Small intestine (tissue), 7 donors: ENCODE data around the gene ACMSD. TPM values are rescaled to one million over a fixed set of nuclear protein-coding genes. Genes with fewer than 3 reads are reported as not detected.
"Not testable (repeated sequence)": the region's sequence is repeated elsewhere in the genome, so short reads cannot be mapped to it uniquely, and the experiment has no call there.

Experiments used
- DNase-seq, 2 donors: peaks; one replicate each; pipeline versions ENCODE4 v3.0.0 to v3.0.0-alpha.2; 2013
- FAIRE-seq: peaks from 2 replicates; lab custom pipeline; 2012; peaks lifted over from hg19 to GRCh38; lab: Jason Lieb, UNC
- H3K27ac ChIP-seq, 3 donors: one replicate each; pipeline ENCODE4 v1.5.1; 2013; ENCODE audit warnings: low read length in 2 of 3, mild to moderate bottlenecking in 2 of 3, control low read depth in 1 of 3, inconsistent platforms in 1 of 3, low read depth in 1 of 3, moderate library complexity in 1 of 3
- H3K27me3 ChIP-seq, 3 donors: one replicate each; pipeline ENCODE4 v1.6.1; 2013; ENCODE audit warnings: low read length in 3 of 3, inconsistent platforms in 1 of 3; ENCODE audit not compliant: control insufficient read depth in 3 of 3, insufficient read depth in 3 of 3
- H3K36me3 ChIP-seq, 3 donors: one replicate each; pipeline ENCODE4 v1.6.1; 2013; ENCODE audit warnings: low read length in 3 of 3, inconsistent platforms in 1 of 3, low read depth in 1 of 3, mild to moderate bottlenecking in 1 of 3, moderate library complexity in 1 of 3; ENCODE audit not compliant: control insufficient read depth in 3 of 3, insufficient read depth in 2 of 3
- H3K4me1 ChIP-seq, 3 donors: one replicate each; pipeline ENCODE4 v1.6.1; 2013; ENCODE audit warnings: low read length in 2 of 3, inconsistent platforms in 1 of 3, low read depth in 1 of 3, mild to moderate bottlenecking in 1 of 3, moderate library complexity in 1 of 3; ENCODE audit not compliant: control insufficient read depth in 3 of 3, insufficient read depth in 2 of 3
- H3K4me3 ChIP-seq, 3 donors: one replicate each; pipeline ENCODE4 v1.5.1; 2013; ENCODE audit warnings: low read length in 3 of 3, control low read depth in 1 of 3, inconsistent platforms in 1 of 3, low read depth in 1 of 3, mild to moderate bottlenecking in 1 of 3, moderate library complexity in 1 of 3
- H3K9me3 ChIP-seq, 2 donors: one replicate each; pipeline ENCODE4 v1.6.1; 2013; ENCODE audit warnings: low read depth in 1 of 2, low read length in 1 of 2; ENCODE audit not compliant: control insufficient read depth in 2 of 2, insufficient read depth in 1 of 2
- WGBS, 3 donors: extraction: QIAGEN DNeasy Blood & Tissue Kit; methylation state at CpG; one replicate each; pipeline ENCODE4 v1.1.7; 2013; 5-methylcytosine and 5-hydroxymethylcytosine counted together
- polyA plus RNA-seq, 4 donors: library from polyadenylated mRNA; stranded (reverse) in 3 of 4; unstranded in 1 of 4; fragments of 200-250 nt in 3 of 4; fragments of 120-200 nt in 1 of 4; gene quantifications; one replicate each; pipeline versions ENCODE4 v1.2.1 to v1.2.3, GENCODE V29; 2013
- donor health status: healthy with polysubstance abuse.
- donor health status: control.
- donor health status: control.
- donor health status: Bipolar disorder and iron deficiency.
- donor health status: healthy.

Gene ACMSD
- polyA plus RNA-seq, 4 donors = 0.46 TPM; not detected in 3

- no peaks in the 10 kb centered on the region for H3K27me3 ChIP-seq
- H3K27ac ChIP-seq = no peak overlapping the region
- FAIRE-seq (no peak), DNase-seq (no peak)
- no peaks in the 10 kb centered on the region for H3K9me3 ChIP-seq
- no peak overlapping the region for H3K4me3 ChIP-seq
- WGBS, 3 donors = 86 to 96% (median 88%) methylated on average over 1 of the region's 1 CpG
- peaks cover 0 to 3% (median 0%) of the 10 kb centered on the region in 3 donors for H3K4me1 ChIP-seq
- H3K36me3 ChIP-seq = no peaks in the 10 kb centered on the region
Observed at GRCh38 chr2:134900151-134900550, 61.7 kb downstream of the ACMSD start.

GRCh38 chr2:134903701-134904100, 65.3 kb downstream of the ACMSD start:
- not testable (repeated sequence) for H3K27ac ChIP-seq, H3K36me3 ChIP-seq, H3K9me3 ChIP-seq, DNase-seq, H3K4me3 ChIP-seq, H3K4me1 ChIP-seq, H3K27me3 ChIP-seq, FAIRE-seq
- 88 to 94% (median 91%) methylated on average over 12 to 13 of the region's 13 CpGs for WGBS, 3 donors

GRCh38 chr2:134905168-134905567, 66.8 kb downstream of the ACMSD start:
- Histone ChIP-seq H3K9me3 (peaks cover 0 to 5% of the 10 kb centered on the region in 2 donors), H3K4me3 (no peak overlapping the region), H3K27ac (no peak overlapping the region), H3K27me3 (no peaks in the 10 kb centered on the region), H3K4me1 (no peaks in the 10 kb centered on the region), H3K36me3 (no peaks in the 10 kb centered on the region)
- DNase-seq = no peak
- 95 to 100% (median 96%) methylated on average over 2 of the region's 2 CpGs for whole genome bisulfite sequencing, 3 donors
- no peak for FAIRE-seq

DNA sequence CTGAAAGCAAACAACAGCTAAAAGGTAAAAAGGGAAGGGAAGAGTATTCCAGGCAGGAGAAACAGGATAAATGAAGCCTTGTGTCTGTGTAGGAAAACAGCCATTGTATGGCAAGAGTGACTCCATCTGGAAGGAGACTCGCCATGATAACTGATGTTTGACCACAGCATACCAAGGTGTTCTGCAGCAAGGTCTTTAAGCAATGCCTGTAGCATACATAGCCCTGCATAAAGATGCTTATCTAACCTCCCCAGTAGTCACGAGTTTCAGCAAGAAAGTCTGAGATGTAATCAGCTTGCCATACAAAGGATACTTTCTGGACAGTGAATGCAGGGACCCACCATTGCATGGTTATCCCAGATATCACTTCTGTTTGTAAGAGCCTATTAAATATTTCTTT, 68.3 kb downstream of the ACMSD start:
- Histone ChIP-seq H3K9me3 (peaks cover 0 to 5% of the 10 kb centered on the region in 2 donors), H3K36me3 (no peaks in the 10 kb centered on the region), H3K4me1 (no peaks in the 10 kb centered on the region), H3K27me3 (no peaks in the 10 kb centered on the region), H3K27ac (no peak overlapping the region), H3K4me3 (no peak overlapping the region)
- no peak for DNase-seq
- FAIRE-seq = no peak
- 61 to 69% (median 62%) methylated on average over 2 of the region's 2 CpGs for WGBS, 3 donors

- FAIRE-seq = not testable (repeated sequence)
Observed at GRCh38 chr2:134907441-134908116, 69.2 kb downstream of the ACMSD start.

DNA sequence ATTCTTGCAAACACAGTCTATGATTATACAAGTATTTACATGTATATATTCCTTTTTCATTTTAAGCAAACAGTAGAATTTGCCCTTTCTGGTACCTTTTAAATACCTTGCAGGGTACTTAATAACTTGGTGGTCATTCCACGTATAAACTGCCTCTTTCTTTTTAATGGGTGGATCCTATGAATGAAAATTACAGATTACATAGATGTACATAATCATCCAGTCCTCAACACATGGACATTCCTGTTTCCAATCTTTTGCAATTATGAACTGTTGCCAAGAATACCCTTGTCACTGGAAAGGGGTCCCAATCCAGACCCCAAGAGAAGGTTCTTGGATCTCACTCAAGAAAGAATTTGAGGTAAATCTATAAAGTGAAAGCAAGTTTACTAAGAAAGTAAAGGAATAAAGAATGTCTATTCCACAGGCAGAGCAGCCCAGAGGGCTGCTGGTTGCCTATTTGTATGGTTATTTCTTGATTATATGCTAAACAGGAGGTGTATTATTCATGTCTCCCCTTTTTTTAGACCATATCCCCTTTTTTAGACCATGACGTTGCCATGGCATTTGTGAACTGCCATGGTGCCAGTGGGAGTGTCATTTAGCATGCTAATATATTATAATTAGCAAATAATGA, 72.5 kb downstream of the ACMSD start:
- H3K27me3 ChIP-seq = no peaks in the 10 kb centered on the region
- H3K36me3 ChIP-seq = no peaks in the 10 kb centered on the region
- peaks cover 0 to 5% of the 10 kb centered on the region in 2 donors for H3K9me3 ChIP-seq
- no peak for FAIRE-seq
- 76 to 84% (median 81%) methylated on average over 2 of the region's 2 CpGs for WGBS, 3 donors
- DNase-seq = no peak
- no peak overlapping the region for H3K4me3 ChIP-seq
- no peak overlapping the region for H3K27ac ChIP-seq
- H3K4me1 ChIP-seq = no peaks in the 10 kb centered on the region

More at GRCh38 chr2:134907441-134908116, 69.2 kb downstream of the ACMSD start:
- not testable (repeated sequence) for DNase-seq, H3K36me3 ChIP-seq, H3K9me3 ChIP-seq, H3K4me1 ChIP-seq, H3K27ac ChIP-seq, H3K4me3 ChIP-seq, H3K27me3 ChIP-seq
- 62 to 80% (median 69%) methylated on average over 1 of the region's 1 CpG for WGBS, 3 donors

DNA sequence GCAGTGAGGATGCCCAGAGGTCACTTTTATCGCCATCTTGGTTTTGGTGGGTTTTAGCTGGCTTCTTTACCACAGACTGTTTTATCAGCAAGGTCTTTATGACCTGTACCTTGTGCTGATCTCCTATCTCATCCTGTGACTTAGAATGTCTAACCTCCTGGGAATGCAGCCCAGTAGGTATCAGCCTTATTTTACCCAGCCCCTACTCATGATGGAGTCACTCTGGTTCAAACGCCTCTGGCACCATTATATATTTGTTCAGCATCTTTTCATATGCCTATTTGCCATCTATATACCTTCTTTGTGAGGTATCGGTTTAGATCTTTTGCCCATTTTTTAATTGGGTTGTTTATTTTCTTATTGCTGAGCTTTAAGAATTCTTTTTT, 73.0 kb downstream of the ACMSD start:
- Histone ChIP-seq H3K9me3 (peaks cover 0 to 5% of the 10 kb centered on the region in 2 donors), H3K4me3 (no peak overlapping the region), H3K4me1 (no peaks in the 10 kb centered on the region), H3K27ac (no peak overlapping the region), H3K36me3 (no peaks in the 10 kb centered on the region), H3K27me3 (no peaks in the 10 kb centered on the region)
- DNase-seq = no peak
- WGBS, 3 donors = 78 to 93% (median 83%) methylated on average over 3 of the region's 3 CpGs
- FAIRE-seq = no peak

GRCh38 chr2:134912361-134912760, 73.9 kb downstream of the ACMSD start:
- DNase-seq = no peak
- no peaks in the 10 kb centered on the region for H3K36me3 ChIP-seq
- FAIRE-seq = no peak
- no peak overlapping the region for H3K27ac ChIP-seq
- H3K4me3 ChIP-seq = no peak overlapping the region
- no peaks in the 10 kb centered on the region for H3K27me3 ChIP-seq
- H3K9me3 ChIP-seq = peaks cover 0 to 5% of the 10 kb centered on the region in 2 donors
- H3K4me1 ChIP-seq = peaks cover 0 to 4% (median 0%) of the 10 kb centered on the region in 3 donors
